NCI-H146 (cell line): ENCODE measurements around the gene SURF4.
"Not testable (repeated sequence)": the region's sequence is repeated elsewhere in the genome, so short reads cannot be mapped to it uniquely, and the experiment has no call there.

ENCODE experiments used
- DNase-seq: peaks from one replicate; lab custom pipeline; 2025; lab: John Stamatoyannopoulos, UW

The SURF4 gene

DNA sequence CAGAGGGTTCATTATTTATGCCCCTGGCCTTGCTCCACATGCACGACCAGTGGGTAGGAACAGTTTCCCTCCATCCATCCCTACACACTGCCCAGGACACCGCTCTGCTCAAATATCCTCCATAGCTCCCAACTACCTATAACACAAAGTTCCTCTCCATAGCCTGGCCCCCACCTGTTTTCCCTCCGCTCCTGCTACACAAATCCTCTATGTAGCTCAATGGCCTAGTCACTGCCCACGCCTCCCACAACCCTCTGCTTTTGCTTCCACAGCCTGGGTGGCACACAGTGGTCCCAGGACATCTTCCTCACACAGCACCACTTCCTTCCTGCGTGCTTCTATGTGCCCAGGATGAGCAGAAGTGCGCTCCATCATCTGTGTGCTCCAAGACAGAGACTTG is 21.5 kb upstream of the SURF4 start:
- DNase-seq = no peak

DNA sequence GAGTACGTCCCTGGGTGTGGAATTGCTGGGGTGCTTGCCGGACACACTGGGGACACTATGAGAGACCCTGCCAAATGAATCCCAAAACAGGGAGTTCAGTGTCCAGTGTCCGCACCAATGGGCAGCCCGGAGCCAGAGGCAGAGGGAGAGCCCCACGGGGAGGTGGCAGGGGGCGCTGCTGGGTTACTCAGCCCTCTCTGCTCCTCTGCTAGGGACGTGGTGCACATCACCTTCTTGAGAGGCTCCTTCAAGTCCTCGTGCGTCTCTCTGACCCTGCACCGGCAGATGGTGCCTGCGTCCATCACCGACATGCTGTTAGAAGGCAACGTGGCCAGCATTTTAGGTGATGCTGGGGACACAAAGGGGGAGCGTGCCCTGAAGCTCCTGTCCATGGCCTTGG is 21.1 kb upstream of the SURF4 start:
- no peak for DNase-seq

DNA sequence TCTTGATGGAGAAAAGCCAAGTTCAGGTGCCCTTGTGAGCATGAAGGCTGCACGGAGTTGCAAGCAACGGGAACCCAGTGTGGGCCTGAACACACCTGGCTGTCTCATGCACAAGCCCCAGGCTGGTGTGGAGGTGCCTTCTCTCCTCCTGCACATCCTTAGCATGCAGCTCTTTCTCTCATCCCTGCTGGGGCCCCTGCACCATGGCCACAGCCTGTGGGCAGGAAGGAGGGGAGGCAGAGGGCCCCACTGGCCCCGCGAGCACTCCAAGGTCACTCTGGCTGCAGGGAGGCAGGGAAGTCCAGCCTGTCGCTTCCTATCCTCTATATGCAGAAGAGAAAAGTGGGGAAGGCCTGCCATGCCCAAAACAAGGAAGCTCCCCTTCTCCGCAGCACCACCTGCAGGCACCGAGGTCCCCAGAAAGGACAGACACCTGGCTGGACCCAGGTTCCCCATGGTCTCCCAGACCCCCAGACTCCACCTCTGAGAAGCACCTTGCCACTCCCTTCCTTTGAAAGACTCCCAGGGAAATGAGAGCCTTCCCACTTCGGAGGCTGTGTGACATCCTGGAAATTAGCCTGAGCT is 18.9 kb upstream of the SURF4 start:
- DNase-seq = no peak

DNA sequence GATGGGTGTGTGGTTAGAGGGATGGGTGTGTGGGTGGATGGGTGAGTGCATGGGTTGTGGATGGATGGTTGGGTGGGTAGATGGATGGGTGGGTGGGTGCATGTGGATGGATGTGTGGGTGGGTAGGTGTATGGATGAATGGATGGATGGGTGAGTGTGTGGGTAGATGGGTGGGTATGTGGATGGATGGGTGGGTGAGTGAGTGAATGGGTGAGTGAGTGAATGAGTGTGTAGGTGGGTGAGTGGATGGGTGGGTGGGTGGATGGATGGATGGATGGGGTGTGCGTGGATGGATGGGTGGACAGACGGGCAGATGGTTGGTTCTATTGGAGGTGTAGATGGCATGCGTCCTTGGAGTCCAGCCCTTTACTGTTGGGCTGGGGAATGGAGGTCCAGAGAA is 17.5 kb upstream of the SURF4 start:
- DNase-seq = no peak

DNA sequence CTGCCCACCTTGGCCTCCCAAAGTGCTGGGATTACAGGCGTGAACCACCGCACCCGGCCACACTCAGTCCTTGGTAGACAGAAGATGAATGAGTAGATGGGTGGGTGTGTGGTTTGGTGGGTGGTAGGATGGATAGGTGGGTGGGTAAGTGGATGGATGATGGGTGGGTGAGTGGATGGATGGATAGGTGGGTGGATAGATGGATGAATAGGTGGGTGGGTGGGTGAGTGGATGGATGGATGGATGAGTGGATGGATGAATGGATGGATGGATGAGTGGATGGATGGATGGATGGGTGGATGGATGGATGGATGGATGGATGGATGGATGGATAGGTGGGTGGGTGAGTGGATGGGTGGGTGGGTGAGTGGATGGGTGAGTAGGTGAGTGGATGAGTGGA is 16.4 kb upstream of the SURF4 start:
- DNase-seq = not testable (repeated sequence)

DNA sequence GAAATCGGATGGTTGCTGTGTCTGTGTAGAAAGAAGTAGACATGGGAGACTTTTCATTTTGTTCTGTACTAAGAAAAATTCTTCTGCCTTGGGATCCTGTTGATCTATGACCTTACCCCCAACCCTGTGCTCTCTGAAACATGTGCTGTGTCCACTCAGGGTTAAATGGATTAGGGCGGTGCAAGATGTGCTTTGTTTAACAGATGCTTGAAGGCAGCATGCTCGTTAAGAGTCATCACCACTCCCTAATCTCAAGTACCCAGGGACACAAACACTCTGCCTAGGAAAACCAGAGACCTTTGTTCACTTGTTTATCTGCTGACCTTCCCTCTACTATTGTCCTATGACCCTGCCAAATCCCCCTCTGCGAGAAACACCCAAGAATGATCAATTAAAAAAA is 15.6 kb upstream of the SURF4 start:
- not testable (repeated sequence) for DNase-seq

DNA sequence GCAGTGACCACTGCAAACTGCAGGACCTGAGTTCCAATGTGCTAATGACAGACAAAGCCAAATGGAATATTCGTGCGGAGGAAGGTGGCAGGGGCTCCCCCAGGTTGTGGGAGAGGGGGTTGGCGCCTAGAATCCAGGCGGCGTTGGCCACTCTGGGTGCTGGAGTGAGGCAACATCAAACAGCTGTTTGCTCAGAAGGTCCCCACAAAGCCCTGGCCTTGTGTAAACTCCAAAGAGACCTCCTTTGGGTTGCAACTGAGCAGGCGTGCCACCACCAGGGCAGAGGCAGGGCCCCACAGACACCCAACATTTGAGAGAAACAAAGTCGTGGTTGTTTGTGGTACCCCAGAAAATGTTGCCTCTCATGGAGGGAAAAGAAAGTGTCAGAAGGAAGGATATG is 14.9 kb upstream of the SURF4 start:
- no peak for DNase-seq

DNA sequence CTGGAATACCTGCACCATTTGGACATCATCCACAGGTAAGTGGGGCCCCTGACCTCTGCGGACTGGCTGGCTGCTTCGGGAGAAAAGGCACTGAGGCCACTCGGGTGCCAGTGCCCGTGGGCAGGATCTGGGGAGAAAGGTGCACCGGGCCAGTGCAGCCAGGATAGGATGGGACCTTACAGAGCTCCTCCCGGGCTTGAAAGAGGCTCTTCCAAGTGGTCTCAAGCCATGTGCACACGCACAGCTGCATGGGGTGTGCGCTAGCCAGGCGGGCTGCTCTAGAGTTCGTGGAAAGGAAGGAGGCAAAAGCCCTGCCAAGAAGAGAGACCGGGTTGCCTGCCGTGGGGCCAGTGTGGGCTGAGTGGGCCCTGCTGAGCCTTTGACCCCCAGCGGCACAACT is 13.7 kb upstream of the SURF4 start:
- DNase-seq = no peak

DNA sequence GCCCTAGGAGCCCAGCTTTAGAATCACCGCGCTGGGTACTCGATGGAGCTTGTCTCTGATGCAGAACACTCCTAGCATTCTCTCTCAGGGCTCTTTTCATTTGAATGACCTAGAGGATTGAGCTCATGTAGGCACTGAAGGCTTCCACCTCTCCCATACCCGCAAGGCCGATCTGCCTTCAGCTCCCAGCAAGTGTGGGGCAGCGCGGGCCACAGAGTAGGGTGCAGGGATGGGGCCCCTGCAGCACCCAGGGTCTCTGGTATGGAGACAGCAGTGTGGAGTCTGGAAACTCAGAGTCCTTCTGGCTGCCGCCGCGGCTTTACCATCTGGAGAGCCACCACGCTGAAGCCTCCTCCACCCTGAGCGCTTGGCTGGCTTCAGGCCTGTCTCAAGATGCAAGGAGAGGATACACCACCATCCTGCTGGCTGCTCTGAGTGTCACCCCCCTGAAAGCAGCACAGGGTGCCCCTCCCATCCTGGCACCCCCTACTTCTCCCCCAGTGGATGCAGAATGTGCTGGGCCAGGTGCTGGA is 13.2 kb upstream of the SURF4 start:
- DNase-seq = no peak

DNA sequence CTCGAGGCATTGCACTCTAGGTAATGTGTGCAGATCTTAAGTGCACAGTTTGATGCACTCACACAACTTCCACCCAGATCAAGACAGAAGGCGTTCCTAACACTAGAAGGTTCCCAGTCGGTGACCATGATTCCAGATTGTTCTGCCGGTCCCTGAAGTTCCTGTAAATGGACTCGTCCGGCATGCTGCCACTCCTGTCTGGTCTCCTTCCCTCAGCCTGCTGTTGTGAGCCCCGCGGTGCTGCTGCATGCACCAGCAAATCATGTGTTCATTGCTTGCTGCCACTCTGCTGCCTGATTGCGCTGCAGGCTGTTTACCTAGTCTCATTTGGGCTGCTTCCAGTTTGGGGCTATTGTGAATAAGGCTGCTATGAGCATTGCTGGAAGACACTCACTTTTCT is 11.8 kb upstream of the SURF4 start:
- DNase-seq = peak; percentile 45

DNA sequence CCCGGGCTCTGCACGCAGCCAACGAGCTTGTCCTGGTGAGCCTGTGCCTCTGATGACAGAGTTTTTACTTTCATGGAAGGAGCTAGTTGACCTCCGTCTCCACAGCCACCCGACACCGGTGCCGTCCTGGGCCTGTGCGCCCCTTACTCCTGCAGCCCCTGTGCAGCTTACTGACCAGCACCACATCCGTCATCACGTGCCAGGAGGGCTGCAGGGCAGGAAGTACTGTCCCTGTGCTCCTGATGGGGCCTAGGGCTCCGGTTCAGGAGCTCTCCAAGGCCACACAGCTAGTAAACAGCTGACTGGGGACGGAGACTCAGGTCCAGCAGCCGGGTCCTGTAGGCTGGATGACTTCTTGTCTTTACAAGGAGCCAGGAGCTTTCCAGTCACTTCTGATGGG is 10.5 kb upstream of the SURF4 start:
- DNase-seq = no peak

DNA sequence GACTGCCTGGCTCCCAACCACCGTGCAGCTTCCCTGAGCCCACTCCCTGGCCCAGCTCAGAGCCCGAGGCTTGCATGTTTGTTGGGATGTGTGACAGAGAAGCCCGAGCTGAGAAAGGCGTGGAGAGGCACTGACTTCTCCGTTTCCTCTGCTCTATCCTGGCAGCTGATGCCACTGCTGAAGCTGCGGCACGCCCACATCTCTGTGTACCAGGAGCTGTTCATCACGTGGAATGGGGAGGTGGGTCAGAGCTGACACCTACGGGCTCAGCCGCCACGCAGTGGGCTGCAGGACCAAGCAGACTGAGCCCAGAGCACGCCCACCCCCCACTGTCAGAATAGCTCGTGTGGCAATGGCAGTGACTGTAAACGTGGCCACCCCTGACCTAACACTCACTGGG is 9.6 kb upstream of the SURF4 start:
- no peak for DNase-seq

DNA sequence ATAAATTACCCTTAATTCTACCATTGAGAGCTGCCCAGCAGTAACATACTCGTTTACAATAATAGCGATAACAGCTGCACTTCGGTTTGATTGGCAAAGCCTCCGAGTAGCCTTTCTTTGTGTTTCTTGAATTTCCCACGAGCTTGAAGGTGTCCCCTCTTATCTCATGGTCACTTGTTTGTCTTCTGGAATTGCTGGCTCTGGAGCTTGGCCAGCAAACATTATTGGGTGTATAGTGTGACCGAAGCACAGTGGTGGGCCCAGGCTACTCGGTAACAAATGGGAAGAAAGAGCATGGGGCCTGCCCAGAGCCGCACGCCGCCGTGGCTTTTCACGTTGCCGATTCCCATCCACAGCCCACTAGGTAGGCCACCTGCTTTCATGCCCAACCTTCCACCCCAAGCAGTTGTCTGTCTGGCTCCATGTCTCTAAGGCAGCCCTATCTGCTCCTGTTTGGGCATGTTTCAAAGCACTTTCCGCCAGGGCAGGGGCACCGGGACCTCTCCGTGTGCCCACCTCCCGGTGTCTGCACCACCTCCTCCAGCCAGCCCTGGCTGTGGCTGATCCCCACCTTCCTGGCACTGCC is 9.0 kb upstream of the SURF4 start:
- DNase-seq = no peak

DNA sequence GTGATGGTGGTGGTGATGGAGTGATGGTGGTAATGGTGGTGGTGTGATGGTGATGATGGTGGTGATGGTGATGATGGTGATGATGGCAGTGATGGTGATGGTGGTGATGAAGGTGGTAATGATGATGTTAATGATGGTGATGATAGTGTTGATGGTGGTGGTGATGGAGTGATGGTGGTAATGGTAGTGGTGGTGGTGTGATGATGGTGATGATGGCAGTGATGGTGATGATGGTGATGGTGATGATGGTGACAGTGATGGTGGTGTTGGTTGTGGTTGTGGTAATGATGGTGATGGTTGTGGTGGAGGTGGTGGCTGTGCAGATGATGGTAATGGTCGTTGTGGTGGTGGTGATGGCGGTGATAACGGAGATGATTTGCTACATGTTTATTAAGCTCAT is 7.6 kb upstream of the SURF4 start:
- DNase-seq = no peak

DNA sequence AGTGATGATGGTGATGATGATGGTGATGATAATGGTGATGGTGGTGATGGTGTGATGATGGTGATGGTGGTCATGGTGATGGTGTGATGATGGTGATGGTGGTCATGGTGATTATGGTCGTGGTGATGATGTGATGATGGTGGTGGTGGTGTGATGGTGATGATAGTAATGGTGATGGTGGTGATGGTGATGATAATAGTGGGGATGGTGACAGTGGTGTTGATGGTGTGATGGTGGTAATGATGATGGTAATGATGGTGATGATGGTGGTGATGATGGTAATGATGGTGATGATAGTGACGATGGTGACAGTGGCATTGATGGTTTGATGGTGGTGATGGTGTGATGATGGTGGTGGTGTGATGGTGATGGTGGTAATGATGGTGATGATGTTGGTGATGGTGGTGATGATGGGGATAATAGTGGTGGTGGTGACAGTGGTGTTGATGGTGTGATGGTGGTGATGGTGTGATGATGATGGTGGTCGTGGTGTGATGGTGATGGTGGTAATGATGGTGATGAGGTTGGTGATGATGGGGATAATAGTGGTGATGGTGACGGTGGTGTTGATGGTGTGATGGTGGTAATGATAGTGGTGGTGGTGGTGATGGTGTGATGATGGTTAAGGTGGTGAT is 6.8 kb upstream of the SURF4 start:
- DNase-seq = no peak

DNA sequence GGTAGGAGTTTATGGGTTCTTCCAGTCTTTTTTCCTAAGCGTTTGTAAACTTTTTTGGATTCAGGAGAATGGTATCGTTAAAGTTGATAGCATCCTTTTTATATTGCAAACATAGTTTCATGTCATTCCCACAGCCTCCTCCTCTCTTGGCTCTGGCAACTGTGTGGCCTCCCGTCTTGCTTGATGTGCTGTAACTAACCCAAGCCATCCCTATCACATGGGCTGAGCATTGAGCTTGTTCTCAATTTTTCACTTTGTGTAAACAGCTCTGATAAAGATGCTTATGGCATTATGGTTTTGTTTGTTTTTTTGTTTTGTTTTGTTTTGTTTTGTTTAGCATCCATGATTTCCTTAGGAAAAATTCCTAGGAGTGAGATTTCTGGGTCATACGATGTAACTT is 4.9 kb upstream of the SURF4 start:
- no peak for DNase-seq

DNA sequence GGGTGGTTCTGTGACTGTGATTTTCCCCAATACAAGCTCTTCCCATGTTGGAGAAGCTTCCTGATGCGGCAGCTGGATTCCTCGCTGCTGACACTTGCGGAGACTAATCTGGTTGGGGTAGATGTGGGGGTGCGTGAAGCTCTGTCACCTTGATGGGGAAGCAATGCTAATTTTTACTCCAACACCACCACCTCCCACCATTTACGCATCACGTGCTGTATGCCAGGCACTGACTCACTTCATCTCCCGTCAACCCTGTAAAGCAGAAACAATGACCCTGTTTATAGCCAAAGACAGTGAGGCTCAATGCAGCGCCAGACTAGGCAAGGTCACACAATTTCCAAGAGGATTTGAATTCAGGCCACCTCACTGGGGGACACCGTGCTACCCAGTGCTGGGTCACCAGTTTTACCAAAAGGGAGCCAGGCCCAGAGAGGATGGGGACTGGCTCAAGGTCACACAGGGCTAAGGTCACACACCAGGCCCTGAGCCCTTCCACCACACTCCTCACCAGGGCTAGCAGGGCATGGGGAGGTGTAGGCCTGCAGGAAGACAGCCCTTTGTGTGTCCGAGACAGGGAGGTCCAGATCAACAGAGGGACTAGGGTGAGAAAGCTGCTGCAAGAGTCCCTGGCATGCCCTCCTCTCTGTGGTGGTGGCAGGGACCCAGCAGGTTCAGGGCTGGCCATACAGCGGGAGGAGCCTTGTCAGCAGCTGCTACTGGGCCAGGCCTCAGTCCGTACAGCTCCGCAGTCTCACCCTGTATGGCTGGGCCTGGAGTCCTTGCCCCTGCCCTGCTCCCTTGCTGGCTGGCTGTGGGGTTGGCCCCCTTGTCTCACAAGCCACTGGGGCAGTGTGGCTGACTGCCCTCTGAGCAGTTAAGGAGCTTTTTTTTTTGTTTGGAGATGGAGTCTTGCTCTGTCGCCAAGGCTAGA is 3.6 kb upstream of the SURF4 start:
- no peak for DNase-seq

DNA sequence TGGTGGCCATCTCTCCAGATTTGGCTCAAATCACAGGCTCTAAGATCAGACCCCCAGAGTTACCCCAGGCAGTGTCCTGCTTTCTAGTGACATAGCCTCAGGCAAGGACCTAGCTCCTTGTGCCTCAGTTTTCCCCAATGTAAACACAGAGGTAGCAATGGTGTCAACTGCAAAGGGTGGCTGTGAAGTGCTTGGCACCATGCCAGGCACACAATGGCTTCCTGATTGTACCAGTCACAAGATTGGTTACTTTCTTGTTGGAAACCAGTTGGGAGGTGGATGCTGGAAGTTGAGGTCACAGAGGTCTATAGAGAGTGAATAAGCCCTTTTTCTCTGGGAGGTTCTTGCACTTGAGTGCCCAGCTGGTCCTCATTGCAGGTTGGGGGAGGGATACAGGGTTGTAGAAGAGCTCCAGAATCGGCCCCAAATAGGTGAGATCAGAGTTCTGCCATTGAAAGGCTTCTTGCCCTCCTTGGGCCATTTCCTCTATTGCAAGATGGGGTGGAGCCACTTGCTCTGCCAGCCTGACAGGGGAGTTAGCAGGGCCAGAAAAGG is 2.6 kb upstream of the SURF4 start:
- no peak for DNase-seq

DNA sequence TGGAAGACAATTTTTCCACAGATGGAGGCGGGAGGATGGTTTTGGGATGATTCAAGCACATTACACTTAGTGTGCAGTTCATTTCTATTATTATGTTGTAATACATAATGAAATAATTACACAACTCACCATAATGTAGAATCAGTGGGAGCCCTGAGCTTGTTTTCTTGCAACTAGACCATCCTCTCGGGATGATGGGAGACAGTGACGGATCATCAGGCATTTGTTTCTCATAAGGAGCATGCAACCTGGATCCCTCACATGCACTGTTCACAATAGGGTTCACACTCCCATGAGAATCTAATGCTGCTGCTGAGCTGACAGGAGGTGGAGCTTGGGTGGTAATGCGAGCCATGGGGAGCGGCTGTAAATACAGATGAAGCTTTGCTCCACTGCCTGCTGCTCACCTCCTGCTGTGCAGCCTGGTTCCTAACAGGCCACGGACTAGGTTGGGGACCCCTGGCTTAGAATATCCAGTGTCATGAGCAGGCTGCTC is 1.9 kb upstream of the SURF4 start:
- no peak for DNase-seq

DNA sequence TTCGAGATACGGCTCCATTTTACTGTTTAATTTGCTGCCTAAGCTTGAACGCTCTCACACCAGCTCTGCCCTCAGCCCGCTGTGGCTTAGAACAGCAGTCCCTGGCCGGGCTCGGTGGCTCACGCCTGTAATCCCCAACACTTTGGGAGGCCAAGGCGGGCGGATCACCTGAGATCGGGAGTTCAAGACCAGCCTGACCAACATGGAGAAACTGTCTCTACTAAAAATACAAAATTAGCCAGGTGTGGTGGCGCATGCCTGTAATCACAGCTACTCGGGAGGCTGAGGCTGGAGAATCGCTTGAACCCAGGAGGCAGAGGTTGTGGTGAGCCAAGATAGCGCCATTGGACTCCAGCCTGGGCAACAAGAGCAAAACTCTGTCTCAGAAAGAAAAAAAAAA is 1.4 kb upstream of the SURF4 start:
- not testable (repeated sequence) for DNase-seq

DNA sequence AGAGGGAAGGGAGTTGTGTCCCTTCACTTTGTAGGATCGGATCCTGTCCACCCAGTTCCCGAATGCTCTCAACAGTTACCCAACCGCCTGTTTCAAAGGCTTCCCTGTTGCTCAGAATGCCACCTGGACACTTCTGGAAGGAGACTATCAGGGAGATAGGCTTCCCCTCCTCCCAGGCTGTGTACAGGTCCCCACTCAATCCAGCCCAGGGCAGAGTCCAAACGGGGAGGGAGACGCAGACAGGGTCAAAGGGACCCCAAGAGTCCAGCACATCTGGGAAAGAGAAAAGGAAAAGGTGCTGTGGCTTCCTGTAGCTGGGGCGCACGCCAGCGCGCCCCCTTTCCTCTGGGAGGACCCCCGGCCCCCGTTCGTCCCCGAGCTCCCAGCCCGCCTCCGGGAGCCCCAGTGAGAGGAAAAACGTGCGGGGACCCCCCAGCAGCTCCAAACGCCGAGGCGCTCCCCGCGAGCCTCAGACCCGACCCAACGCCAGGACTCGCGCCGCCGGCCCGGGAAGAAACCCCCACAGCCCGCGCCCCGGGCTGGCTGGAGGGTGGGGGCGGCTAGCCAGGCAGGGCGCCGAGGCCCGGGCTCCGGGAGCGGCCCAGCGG is 640 bp downstream of the SURF4 start:
- DNase-seq = peak; percentile 23
